ENCODE data around the gene RADIL.

Gene RADIL

DNA sequence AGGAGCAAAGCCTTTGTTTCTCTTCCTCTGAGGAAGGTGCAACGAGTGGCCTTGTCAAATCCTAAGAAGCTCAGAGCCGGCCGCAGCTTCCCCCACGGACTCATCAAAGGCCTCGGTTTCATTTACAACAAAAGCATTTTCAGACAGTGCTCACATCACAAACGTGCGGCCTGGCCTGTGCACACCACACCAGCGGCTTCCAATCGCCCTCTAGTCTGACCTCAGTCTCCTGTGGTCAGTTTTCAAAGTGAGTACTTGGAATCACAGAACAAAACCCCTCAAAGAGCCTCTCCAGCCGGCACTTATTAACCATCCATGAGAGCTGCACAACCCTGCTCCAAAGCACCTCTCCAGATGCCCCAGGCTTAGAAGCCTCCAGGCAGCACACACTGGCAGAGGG lies 3.3 kb downstream of the RADIL start:
- no peak for DNase-seq

DNA sequence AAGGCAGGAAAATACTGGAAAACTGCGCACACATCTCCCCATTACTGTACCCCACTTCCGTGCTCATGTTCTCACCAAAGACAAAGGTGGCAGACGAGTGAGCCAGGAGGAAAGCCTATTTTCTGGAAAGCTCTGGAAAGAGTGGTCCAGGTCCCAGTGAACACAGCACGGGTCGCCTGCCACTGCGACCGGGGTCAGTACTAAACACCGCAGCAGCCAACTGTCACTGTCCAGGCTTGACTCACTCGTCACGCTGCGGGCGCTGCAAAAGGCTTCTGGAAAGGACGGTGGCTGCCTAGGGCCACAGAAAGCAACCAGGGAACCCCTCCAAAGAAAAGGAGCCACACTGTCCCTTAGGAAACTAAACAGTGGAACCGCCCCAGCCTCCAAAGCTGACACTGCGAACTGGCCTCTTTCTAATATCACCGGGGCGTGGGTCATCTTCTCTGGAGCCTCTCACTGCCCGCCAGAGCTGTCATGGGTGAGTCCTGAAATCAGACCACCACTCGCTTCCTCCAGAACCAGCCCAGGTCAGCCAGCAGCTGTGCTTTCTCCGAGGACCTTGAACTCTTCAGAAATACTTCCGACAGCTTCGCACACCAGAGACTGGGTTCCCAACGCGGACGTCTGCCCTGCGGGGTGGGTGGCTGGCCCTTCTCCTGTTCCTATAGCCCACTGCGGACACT lies 4.0 kb downstream of the RADIL start:
- no peak for DNase-seq

DNA sequence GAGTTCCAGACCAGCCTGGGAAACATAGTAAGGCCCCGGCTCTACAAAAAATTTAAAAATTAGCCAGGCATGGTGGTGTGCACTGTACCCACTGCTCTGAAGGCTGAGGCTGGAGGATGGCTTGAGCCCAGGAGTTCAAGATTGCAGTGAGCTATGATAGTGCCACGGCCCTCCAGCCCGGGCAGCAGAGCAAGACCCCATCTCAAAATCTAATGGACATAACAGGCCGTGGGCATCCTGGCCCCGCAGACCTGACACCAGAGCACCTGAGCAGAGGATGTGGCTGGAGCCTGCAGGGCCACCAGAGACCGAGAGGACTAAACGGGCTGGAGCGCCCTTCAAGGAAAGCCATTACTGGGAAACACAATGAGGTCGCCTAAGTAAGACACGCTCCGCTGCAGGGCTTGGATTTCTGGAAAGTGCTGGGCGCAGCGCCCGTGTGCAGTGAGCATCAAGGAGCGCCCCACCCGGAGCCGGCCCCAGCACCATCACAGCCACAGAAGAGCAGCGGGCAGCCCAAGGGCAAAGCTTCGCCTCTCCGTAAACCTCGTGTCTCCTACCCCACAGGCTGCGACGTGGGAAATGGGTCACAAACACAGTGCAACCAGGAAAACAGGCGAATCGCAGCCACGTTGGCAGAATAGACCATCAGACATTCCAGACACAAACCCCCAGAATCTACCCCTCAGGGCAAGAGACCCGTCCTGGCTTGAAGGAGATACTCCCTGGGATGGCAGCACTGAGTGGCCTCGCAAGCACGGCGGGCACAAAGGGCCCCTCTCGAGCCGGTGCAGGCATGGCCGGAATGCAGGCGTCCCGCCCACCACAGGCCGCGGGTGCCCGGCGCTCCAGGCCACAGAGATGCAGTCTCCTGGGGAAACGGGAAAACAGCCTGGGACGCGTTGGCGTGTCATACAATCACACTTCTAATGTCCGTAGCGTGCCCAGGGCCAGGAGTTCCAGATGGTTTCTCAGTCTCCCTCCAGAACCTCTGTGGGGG lies 4.9 kb downstream of the RADIL start:
- DNase-seq = no peak

DNA sequence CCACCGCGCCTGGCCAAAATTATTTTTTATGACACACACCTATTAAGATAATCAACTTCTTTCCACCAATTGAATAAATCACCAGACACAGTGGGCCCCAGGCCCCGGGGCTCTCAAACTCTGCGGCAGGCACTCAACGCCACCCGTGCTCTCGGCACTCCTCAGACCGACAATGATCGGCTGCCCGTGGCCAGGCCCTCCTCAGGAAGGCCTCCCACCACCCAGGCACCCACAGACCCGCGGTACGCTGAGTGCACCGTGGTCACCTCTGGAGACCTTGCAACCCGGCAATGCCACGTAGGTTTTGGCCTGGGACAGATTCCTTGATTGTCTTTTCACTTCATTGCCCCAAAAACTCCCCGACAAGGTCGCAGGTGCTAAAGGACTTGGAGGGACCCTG lies 6.9 kb downstream of the RADIL start:
- no peak for DNase-seq

DNA sequence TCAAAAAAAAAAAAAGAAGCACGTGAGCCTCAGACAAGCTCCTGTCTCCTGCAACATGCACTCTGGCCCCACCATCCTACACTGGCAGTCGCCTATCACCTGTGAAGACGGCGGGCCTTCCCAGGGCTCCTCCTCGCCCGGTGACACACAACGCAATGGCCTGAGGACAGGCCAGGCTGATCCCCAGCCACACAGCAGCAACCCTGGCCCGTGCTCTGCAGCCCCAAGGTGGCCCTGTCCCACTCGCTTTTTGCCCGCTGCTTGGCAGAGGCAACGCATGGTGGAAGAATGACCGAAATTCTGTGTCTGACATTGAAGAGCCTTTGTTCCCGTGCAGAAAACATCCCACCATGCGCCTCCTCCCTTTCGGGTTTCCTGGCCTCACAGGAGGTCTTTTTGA lies 8.1 kb downstream of the RADIL start:
- no peak for DNase-seq

DNA sequence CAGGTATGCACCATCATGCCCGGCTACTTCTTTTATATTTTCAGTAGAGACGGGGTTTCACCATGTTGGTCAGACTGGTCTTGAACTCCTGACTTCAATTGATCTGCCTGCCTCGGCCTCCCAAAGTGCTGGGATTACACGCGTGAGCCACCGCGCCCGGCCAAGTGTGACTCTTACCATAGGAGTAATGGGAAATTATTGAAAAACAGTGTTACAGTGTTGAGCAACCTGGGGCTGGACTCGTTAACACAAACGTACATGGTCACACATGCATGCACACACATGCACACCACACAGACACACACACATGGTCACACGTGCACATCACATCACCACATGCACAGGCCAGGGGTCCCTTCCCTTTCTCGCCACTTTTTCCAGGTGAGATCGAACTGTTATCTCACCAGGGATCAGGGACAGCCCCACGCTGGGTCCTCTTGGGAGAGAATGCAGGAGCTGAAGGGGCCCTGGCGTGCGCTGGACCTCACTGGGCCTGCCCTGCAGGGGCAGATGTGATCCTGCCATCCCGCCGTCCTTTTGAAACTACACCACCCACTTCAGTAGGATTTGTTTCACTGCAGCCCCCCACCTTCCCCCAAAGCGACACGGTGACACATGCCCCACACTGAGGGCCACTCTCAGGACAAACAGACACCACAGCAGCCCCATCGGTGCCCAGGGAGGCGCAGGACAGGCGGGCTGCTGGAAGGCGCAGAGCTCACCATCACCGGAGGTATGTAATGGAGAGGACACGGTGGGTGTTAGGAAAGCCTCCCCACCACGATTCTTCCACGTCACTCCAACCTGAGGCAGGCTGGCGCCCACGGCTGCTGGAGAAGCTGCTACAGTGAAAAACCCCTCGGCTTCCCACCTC lies 10.2 kb downstream of the RADIL start:
- no peak for DNase-seq

DNA sequence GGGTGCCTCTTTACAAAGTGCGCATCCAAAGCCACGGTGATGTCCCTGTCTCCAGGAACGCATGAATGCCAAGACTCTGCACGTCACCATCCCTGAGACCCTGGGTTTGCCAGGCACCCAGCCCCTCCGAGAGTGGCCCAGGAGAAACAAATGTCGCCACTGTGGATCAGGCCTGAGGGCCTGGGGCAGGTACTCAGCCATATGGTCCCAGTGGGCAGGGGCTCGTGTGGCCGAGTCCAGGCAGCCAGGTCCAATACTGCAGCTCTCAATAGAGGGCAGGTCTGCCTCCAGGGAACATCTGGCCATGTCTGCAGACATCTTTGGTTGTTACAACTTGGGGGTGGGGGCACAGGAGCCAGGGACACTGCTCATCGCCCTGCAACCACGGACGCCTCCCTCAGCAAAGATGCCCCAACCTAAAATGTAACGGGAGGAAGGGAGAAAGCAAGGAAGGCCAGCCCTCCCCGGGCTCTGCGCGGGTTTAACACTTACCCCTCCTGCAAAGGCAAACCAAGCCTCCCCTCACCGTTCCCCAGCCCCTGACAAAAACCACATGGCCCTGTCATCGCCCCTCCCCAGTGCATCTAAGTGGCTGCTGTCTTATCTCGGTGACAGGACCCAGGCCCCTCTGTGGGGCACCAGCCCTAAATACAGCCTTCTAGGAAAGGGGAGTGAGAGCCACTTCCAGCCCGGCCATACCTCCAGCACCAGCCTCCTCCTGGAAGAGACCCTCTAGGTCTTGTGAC lies 11.4 kb downstream of the RADIL start:
- DNase-seq = no peak

DNA sequence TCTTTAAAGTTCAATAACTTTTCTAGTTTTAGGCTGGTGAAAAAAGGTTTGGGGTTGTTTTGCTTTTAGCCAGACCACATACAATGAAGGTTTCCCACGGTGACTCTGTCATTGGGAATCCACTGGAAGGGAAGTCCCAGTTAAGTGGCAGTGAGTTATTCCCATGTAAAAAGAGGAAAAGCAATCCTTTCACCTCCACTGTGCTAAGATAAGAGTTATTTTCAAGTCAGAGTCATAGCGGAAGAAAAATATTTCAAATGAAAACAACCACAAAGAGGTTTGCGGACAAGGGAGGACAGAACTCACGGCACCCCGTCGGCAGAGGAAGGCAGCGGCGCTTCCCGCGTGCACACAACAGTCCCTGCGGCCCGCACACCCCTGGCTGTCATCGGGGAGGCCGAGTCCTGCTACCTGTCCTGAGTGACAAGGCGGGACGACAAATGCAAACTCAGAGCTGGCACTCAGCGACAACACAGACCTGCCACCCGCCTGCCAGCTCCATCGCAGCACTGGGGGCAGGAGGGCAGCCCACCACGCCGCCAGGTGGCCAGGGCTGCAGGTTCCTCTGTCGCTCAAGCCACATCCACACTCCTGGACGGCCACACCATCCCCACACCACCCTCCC lies 12.3 kb downstream of the RADIL start:
- no peak for DNase-seq

DNA sequence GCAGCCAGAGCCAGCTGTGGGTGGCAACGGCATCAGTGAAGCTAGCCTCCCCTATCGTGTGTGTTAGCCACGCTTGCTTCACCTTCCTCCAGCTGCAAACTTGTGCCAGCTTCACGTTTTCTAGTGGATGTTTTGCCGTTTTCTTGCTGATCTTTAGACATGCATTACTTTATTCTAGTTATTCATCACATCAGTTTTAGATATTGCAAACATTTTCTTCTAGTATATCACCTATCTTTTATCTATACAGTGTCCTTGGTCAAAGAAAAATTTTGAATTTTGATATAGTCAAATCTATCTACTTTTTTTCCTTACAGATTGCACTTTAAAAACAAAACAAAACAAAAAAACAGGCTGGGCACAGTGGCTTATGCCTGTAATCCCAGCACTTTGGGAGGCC lies 15.0 kb downstream of the RADIL start:
- no peak for DNase-seq

DNA sequence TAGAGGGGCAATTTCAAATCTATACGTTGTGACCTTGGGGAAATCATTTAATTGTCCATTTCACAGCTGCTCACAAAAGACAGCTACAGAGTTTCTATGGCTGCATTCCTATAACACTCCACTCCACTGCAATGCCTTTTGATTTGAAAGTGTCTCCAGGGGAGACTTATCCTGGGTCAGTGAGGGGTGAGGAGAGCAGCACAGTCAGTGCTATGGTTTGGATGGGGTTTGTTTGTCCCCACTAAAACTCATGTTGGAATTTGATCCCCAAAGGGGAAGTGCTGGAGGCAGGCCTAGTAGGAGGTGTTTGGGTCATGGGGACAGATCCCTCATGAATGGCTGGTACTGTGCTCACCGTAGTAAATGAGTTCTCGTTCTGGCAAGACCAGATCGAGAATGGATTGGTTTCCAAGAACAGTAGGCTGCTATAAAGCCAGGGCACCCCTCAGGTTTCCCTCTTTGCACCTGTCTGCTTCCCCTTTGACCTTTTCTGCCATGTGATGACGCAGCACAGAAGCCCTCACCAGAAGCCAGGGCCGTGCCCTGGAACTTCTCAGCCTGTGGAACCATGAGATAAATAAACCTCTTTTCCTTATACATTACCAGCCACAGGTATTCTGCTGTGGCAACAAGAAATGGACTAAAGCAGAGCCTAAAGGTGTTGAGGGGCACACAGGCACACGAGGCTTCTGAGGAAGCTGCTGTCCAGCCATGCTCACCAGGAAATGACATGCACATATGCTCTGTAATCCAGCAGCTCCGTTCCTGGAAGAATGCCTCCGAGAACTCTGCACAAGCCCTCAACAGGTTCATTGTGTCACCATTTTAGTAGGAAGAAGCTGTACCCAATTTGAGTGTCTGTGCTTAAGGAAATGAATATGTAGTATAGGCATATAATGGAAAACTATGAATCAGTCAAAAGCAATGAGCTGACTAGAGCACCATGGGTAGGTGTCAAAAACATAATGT lies 16.7 kb downstream of the RADIL start:
- DNase-seq = no peak

DNA sequence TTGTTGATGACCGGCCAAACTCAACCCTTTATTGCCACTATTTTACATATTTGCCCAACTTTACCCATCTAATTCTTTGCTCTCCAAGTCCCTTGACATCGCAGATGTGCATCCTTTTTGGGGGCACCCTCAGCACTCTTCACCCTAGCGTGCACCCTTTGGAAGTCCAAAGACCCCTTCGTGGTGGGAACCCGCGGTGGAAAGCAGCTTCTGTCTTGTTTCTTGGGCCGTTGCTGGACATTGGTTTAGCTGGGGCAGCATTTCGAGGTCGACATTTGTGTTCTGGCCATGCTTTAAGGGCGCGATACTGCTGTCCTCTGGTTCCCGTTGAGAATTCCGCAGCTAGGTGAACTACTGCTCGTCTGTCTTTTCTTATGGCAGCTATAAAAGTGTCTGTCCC lies 21.4 kb downstream of the RADIL start:
- no peak for DNase-seq

DNA sequence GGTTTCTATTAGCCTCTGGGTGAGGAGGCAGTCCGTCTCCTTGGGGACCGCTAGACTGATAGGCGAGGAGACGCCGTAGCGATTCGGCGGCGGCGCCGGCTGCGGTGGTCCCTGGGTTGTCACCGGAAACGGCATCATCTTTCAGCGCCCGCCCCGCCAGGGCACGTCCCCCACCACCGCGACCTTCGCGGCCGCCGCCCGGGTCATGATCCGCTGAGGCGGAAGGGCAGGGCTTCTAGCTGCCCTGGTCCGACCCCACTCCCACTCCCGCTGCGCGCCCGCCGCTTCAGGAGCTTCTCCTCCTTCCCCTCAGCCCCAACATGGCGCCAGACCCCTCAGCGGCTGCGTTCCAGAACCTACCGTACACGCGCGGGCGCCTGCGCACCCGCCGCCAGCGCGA lies 21.8 kb downstream of the RADIL start, which contains the start of gene PAPOLB:
TSS of gene PAPOLB (minus strand) at position 358 of the 400 bp plus-strand sequence. CDS start at position 138, 220 bp downstream.
- DNase-seq = no peak

DNA sequence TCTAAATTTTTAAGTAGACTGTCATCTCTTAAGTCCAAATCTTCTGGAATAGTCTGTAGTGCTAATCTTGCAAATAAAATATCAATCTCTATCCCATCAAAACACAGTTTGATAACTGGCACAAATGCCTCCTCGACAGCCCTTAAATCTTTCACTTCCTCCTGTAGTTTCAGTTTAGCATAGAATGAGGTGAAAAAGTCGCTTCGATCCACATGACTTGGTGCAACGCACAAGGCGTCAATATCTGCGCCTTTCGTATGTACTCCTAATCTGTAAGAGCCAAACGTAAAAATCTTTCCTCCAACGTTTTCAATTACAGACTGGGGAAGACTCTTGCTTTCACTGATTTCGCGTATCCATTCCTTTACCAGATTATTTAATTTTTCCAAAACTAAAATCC lies 22.3 kb downstream of the RADIL start:
- no peak for DNase-seq

DNA sequence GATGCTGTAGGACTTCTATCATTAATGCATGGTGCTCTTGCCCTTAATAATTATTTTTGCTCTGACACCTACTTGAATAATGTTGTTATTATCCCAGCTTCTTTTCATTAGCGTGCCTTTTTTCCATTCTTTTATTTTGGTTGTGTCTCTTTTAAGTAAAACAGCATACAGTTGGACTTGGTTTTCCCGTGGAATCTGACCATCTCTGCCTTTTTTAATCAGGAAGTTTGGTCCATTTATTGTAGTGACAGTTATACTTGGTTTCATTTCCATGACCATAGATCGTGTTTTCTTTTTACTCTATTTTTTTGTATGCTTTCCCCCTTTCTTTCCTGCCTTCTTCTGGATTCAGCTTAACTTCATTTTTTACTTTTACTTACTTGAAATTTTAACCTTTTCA lies 26.3 kb downstream of the RADIL start:
- DNase-seq = no peak

DNA sequence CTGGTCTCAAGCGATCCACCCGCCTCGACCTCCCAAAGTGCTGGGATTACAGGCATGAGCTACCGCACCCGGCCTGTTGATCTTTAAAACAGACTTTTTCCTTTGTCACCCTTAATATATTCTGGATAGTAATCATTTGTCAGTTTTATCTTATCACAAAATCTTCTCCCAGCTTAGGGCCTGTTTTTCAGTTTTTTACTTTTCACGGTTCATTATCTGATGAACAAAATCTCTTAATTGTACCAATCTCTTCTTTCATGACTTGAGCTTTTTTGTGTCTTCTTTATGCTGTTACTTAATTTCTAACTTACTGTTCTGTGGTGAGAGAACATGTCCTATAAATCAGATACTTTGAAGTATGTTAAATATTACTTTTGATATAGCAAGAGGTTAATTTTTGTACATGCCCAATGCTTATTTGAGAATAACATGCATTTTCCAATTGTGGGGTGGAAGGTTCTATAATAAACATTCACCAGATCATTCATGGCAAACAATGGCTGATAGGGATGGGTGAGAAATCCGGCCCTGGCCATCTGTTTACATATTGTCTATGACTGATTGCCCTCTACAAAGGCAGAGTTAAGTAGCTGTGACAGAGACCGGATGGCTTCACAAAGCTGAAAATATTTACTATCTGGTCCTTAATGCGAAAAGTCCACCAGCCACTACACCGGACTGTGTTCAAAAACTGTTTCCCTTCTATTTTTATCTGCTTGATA lies 27.0 kb downstream of the RADIL start:
- no peak for DNase-seq

DNA sequence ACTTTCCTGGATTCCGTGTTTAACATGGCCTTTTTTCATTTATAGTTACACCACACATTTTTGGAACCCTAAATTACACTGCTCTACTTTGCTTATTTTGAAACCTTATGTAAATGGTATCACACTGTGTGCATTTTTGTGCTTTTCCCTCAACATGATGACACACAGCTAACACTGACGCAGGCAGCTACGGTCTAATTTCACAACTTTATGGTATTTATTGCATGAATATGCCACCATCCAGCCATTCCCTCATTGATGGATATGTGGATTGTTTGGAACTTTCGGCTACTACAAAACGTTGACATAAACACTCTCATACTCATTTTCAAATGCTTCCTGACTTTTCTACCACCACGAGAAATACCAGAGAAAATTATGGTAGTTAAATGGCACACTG lies 28.6 kb downstream of the RADIL start:
- no peak for DNase-seq

DNA sequence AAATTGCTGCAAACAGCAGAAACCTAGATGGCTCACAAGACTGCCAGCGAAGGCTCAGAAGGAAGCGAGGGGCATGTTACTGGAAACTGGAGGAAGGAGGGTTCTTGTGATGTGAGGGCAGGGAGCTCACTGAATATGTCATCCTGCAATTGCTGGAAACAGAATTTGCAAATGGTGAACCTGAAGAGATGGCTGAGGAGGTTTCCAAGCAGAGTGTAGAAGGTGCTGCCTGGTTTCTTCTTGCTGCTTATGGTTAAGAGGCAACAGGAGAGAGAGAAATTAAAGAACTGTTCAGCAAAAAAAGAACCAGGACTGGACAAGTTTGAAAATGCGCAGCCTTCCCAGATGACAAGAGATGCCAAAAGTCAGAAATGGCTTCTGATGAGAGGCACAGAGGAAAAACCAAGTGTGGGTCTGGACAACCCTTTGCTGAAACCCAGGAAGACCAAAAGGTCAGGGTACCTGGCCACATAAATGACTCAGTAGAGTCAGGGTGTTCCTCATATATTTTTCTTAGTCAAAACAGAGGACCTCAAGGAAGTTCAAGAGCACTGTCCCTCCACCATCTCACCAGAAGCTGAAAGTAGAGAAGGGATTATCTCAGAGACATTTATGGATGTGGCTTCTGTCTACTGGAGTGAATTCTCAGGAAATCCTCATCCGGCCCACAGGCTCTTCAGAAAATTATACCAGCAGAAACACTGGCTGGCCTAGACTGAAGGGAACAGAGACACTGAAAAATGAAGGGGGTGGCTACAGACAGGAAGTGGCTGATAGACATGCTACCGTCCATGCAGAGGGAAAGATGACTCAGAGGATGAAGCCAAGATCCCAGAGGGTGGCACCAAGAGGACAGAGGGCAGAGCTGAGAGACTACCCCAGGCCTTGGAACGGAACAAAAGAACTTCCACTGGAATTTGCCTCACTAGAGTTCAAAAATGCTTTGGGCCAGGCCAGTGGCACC lies 31.8 kb downstream of the RADIL start:
- no peak for DNase-seq

DNA sequence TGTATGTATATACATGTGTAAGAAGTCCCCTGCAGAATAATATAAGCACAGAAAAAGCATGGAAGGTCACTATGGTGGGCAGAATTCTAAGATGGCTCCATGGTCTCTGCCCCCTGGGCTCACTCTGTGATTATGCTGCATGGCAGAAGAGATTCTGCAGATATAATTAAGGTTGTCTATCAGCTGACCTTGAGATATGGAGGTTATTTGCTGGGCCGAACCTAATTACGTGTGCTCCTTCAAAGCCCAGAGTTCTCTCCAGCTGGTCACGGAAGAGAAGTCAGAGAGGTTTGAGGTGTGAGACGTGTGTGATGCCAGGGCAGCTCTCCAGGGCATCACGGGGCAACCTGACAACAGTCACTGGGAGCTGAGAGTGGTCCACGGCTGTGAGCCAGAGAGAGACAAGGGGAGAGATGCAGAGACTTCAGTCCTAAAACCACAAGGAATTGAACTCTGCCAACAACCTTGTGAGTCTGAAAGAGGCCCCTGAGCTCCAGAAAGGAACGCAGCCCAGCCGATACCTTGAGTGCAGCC lies 33.2 kb downstream of the RADIL start:
- no peak for DNase-seq

All from bone marrow (tissue), 2 donors.